ENCODE measurements around the gene MST1. TPM values are rescaled to one million over a fixed set of nuclear protein-coding genes. Genes with fewer than 3 reads are reported as not detected.

The MST1 gene
- total and polyA plus RNA-seq, 2 of the 8 experiments (the other 6 are each of a cell fraction or from before 2014, with no cell fraction given) = 6.2 to 9.5 TPM

DNA sequence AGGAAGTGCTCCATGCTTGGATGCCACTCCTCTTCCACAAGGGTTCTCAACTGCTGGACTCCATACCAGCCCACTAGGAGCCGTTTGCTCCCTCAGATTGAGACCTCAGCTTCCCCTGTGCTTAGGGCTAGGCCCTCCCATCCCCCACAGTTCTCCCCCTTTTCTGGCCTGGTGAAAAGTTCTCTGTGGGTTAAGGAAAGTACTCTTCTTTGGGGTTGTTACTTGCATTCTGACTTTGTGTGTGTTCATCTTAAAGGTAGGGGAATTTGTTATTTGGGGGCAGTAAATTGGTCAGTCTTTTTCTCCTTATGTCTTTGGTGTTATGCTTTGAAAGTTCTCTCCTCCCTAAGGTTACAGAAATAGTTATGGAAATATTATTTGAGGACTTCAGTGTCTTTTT is 39.1 kb downstream of the MST1 start:
- Histone ChIP-seq H3K4me2 (ENCODE audit: insufficient read depth in 1 of 2, low read depth in 2 of 2, low read length in 2 of 2) (no peak overlapping the region), H2AK5ac (ENCODE audit: low read depth, low read length) (no peak overlapping the region), H4K20me1 (replicated peaks in 1 of 2; ENCODE audit: control insufficient read depth in 1 of 2, insufficient read depth in 2 of 2, low read length in 2 of 2) (no peaks in the 10 kb centered on the region), H4K8ac (ENCODE audit: extremely low read depth, insufficient read depth, low read length) (no peak overlapping the region), H2BK5ac (ENCODE audit: low read depth, low read length) (no peak overlapping the region), H3K56ac (replicated peaks; ENCODE audit: insufficient read length, low read depth, low read length) (no peak overlapping the region), H3K23me2 (ENCODE audit: low read depth, low read length) (no peaks in the 10 kb centered on the region), H4K5ac (ENCODE audit: insufficient read length, low read depth, low read length) (no peak overlapping the region), H4K91ac (replicated peaks; ENCODE audit: insufficient read length, low read length) (no peak overlapping the region), H3K4me1 (replicated peaks in 1 of 4; ENCODE audit: control insufficient read depth in 3 of 4, insufficient read depth in 4 of 4, low read length in 3 of 4) (no peaks in the 10 kb centered on the region; a peak in 1 of 7 replicates), H3K79me1 (ENCODE audit: low read depth, low read length) (no peaks in the 10 kb centered on the region), H2AFZ (ENCODE audit: low read length) (no peak overlapping the region), H3K79me2 (ENCODE audit: control insufficient read depth in 1 of 2, insufficient read depth in 2 of 2, low read length in 2 of 2) (no peaks in the 10 kb centered on the region), H3K4me3 (ENCODE audit: extremely low read depth in 1 of 4, insufficient read depth in 2 of 4, low read depth in 3 of 4, low read length in 4 of 4) (no peak overlapping the region), H3K14ac (ENCODE audit: insufficient read length) (no peak overlapping the region), H2BK12ac (ENCODE audit: low read depth, low read length) (0 out of 2 replicates have a peak overlapping the region, but pooled peaks have one; percentile 31), H2BK120ac (replicated peaks; ENCODE audit: low read depth, low read length) (no peak overlapping the region), H3K27me3 (replicated peaks in 1 of 4; ENCODE audit: control insufficient read depth in 3 of 4, extremely low read depth in 1 of 4, insufficient read depth in 3 of 4, low read length in 3 of 4) (no peaks in the 10 kb centered on the region), H3K18ac (ENCODE audit: extremely low read depth, low read length) (no peak overlapping the region), H3K9me3 (ENCODE audit: insufficient read depth in 2 of 2, low read depth in 1 of 2, low read length in 1 of 2) (no peaks in the 10 kb centered on the region), H2BK20ac (ENCODE audit: low read length) (no peak overlapping the region), H3K27ac (ENCODE audit: low read depth, low read length) (no peak overlapping the region), H3K9ac (replicated peaks in 1 of 4; ENCODE audit: extremely low read depth in 1 of 4, low read depth in 3 of 4, low read length in 3 of 4) (no peak overlapping the region), H3K4ac (replicated peaks; ENCODE audit: insufficient read length, low read depth, low read length) (no peak overlapping the region), H2BK15ac (ENCODE audit: low read length) (no peak overlapping the region), H3K36me3 (ENCODE audit: control insufficient read depth in 2 of 4, insufficient read depth in 4 of 4, low read length in 3 of 4) (no peaks in the 10 kb centered on the region), H3K23ac (ENCODE audit: insufficient read length) (no peak overlapping the region)
- WGBS, 2 experiments (ENCODE audit: extremely low coverage in 1 of 2, insufficient coverage in 1 of 2, insufficient read length in 1 of 2, insufficient replicate concordance in 2 of 2, low coverage in 1 of 2, low lambda C conversion rate in 2 of 2, missing lambda C conversion rate in 1 of 2) = 69% methylated on average over 1 of the region's 1 CpG; no CpG with 5 or more reads in 1 of the 2 experiments
- ChIA-PET POLR2A (ENCODE audit: partially characterized antibody) (interaction anchor here (0.6 kb wide), 1 partner anchor 202 kb away, joined by 3 read pairs; no protein-coding TSS in a partner anchor), CTCF (ENCODE audit: partially characterized antibody) (interaction anchor here (0.8 to 3.9 kb wide), 3 partner anchors 51 to 110 kb away, joined by 3 to 12 read pairs (median 3); no protein-coding TSS in a partner anchor)
- no peak for FAIRE-seq
- TF ChIP-seq JUND (IDR thresholded peaks at IDR 0.05; ENCODE audit: low read length) (no peak), KDM5A (IDR thresholded peaks at IDR 0.05; ENCODE audit: low read length) (no peak), JUN (IDR thresholded peaks at IDR 0.05; ENCODE audit: low read depth, low read length) (no peak), TCF12 (IDR thresholded peaks at IDR 0.05; ENCODE audit: low read depth, low read length) (no peak), YY1 (IDR thresholded peaks at IDR 0.05; ENCODE audit: low read depth, low read length) (no peak), KDM4A (IDR thresholded peaks at IDR 0.05; ENCODE audit: low read depth, low read length, severe bottlenecking) (no peak)
- TF ChIP-seq, protein P1, sequence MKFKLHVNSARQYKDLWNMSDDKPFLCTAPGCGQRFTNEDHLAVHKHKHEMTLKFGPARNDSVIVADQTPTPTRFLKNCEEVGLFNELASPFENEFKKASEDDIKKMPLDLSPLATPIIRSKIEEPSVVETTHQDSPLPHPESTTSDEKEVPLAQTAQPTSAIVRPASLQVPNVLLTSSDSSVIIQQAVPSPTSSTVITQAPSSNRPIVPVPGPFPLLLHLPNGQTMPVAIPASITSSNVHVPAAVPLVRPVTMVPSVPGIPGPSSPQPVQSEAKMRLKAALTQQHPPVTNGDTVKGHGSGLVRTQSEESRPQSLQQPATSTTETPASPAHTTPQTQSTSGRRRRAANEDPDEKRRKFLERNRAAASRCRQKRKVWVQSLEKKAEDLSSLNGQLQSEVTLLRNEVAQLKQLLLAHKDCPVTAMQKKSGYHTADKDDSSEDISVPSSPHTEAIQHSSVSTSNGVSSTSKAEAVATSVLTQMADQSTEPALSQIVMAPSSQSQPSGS (IDR thresholded peaks at IDR 0.05; ENCODE audit: low read length) = no peak
- DNase-seq (ENCODE audit: low read depth in 1 of 2, low spot score in 2 of 2) = no peak
